Coronary artery (tissue), 2 donors: ENCODE results near the gene GPC6.

Experiments
- DNase-seq: peaks from one replicate; pipeline ENCODE4 v3.0.0-alpha.2; 2017; ENCODE audit warnings: low spot score
- H3K27ac ChIP-seq, 2 donors: fragments of 200-600 bp; sonication (generic); one replicate each; pipeline ENCODE4 v1.5.1; 2016 to 2019
- H3K4me3 ChIP-seq: fragments of 200-600 bp; sonication (generic); 2 replicates; pipeline ENCODE4 v1.5.1; 2016; ENCODE audit warnings: mild to moderate bottlenecking, moderate library complexity
- TF ChIP-seq, protein P1 (sequence below): fragments of 200-600 bp; sonication (generic); IDR thresholded peaks from one replicate; pipeline ENCODE4 v1.5.1; 2019; ENCODE audit warnings: antibody characterized with exemption

Gene GPC6

DNA sequence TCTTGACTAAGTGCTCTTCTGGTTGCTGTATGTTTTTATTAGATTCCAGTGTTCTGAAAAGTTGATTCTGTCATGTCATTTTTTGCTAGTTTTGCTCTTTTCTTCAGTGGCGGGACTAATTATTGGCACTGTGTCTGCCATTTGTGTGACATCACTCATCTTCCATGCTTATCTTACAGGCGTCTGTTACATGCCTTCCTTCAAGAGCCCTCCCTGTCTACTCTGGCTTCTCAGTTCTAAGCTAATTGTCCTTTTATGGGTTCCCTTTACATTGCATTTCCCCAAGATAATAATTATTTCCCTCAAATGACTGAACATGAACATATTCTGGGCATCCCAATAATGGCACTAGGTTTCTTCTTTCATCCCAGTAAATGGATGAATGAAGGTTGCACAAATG, 793.8 kb downstream of the GPC6 start:
- no peak for DNase-seq
- Histone ChIP-seq H3K4me3 (no peak overlapping the region), H3K27ac (no peak overlapping the region)
- TF ChIP-seq, protein P1, sequence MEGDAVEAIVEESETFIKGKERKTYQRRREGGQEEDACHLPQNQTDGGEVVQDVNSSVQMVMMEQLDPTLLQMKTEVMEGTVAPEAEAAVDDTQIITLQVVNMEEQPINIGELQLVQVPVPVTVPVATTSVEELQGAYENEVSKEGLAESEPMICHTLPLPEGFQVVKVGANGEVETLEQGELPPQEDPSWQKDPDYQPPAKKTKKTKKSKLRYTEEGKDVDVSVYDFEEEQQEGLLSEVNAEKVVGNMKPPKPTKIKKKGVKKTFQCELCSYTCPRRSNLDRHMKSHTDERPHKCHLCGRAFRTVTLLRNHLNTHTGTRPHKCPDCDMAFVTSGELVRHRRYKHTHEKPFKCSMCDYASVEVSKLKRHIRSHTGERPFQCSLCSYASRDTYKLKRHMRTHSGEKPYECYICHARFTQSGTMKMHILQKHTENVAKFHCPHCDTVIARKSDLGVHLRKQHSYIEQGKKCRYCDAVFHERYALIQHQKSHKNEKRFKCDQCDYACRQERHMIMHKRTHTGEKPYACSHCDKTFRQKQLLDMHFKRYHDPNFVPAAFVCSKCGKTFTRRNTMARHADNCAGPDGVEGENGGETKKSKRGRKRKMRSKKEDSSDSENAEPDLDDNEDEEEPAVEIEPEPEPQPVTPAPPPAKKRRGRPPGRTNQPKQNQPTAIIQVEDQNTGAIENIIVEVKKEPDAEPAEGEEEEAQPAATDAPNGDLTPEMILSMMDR, result no peak

GRCh38 chr13:94020833-94021232, 794.2 kb downstream of the GPC6 start:
- Histone ChIP-seq H3K4me3 (no peak overlapping the region), H3K27ac (no peak overlapping the region)
- no peak for DNase-seq
- TF ChIP-seq, protein P1, result no peak

- TF ChIP-seq, protein P1, result no peak
- no peak for DNase-seq
- Histone ChIP-seq H3K4me3 (no peak overlapping the region), H3K27ac (no peak overlapping the region)
Observed at GRCh38 chr13:94028234-94028633, 801.6 kb downstream of the GPC6 start.

DNA sequence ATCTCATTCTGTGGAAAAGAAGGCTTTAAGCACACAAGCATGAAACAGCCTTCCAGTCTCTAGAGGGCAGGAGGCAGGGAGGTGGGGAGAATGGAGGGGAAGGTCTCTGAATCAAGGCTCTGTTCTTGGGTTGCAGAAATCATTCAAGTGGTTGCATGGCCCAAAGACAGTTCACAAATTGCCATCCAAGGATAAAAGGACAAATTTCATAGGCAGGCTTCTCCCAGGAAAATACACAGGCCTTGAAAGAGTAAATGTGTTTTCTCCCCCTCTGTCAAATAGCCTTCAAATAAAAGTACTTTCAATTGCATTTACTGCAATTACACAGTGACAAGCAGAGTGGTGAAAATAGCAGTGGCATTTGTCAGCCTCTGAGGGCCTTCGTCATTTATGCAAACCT, 802.0 kb downstream of the GPC6 start:
- DNase-seq, result no peak
- TF ChIP-seq, protein P1, result no peak
- no peak overlapping the region for H3K4me3 ChIP-seq
- H3K27ac ChIP-seq, result no peak overlapping the region

- TF ChIP-seq, protein P1, result no peak
- Histone ChIP-seq H3K27ac (no peak overlapping the region), H3K4me3 (no peak overlapping the region)
- no peak for DNase-seq
Observed at GRCh38 chr13:94030415-94031119, 804.0 kb downstream of the GPC6 start.

- DNase-seq, result no peak
- Histone ChIP-seq H3K27ac (no peak overlapping the region), H3K4me3 (no peak overlapping the region)
Observed at GRCh38 chr13:94031609-94032008, 805.0 kb downstream of the GPC6 start.

DNA sequence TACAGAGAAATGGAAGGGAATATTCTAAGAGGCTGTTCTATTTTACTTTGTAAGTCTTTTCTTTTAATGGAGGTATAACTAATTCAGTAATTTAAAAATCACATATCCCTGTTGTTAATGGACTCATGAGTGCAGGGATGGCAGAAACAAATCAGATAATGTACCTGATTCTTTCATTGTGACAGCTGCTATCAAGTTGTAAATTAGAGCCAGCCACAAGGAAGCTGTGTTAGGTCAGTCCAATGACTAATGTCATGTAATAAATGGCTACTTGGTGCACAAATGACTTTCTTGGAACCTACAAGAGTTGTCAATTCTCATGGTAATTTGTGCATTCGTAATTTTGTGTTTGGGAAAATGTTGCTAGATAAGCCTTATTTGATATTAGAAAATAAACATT, 806.5 kb downstream of the GPC6 start:
- TF ChIP-seq, protein P1, result no peak
- Histone ChIP-seq H3K4me3 (no peak overlapping the region), H3K27ac (no peak overlapping the region)
- no peak for DNase-seq

More at GRCh38 chr13:94031609-94032008, 805.0 kb downstream of the GPC6 start:
- TF ChIP-seq, protein P1, result no peak
